SH-SY5Y (cell line): ENCODE data around the gene KCTD16.

Experiments used
- GATA2 ChIP-seq: IDR thresholded peaks from 2 replicates; pipeline ENCODE4 v1.6.1; 2011; ENCODE audit warnings: mild to moderate bottlenecking, low read depth, low read length
- GATA3 ChIP-seq: IDR thresholded peaks from 2 replicates; pipeline ENCODE4 v1.6.1; 2011; ENCODE audit warnings: low read depth, mild to moderate bottlenecking, low read length, moderate library complexity

Gene KCTD16

GRCh38 chr5:144170276-144171024 lies at the start of gene KCTD16, which contains the start of gene YIPF5:
Gene KCTD16 (plus strand): TSS chr5:144170873.
Gene YIPF5 (minus strand): TSS chr5:144170659. CDS start chr5:144169955, 704 bp downstream.
- TF ChIP-seq GATA3 (no peak), GATA2 (no peak)

- TF ChIP-seq GATA3 = no peak
- TF ChIP-seq GATA2 = no peak
These were observed 49.1 kb upstream of the KCTD16 start for GRCh38 chr5:144121577-144121976.

DNA sequence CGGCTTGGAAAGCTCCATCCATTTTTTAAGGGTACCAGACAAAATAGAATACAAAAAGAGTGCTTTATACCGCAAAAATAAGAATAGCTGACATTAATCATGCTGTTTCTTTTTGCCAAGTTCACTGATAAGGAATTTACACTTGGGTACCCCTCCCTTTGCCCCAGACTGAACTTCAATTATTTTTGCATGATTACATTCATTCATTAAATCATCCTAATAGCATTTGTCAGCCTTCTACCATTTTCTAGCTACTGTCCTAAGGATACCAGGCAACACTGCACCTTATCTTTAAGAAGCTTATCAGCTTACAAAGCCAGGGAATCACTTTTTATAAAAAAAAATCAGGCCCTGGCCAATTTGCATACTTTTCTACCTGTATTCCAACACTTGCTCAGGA lies 48.6 kb upstream of the KCTD16 start:
- no peak for TF ChIP-seq GATA3
- TF ChIP-seq GATA2 = no peak

DNA sequence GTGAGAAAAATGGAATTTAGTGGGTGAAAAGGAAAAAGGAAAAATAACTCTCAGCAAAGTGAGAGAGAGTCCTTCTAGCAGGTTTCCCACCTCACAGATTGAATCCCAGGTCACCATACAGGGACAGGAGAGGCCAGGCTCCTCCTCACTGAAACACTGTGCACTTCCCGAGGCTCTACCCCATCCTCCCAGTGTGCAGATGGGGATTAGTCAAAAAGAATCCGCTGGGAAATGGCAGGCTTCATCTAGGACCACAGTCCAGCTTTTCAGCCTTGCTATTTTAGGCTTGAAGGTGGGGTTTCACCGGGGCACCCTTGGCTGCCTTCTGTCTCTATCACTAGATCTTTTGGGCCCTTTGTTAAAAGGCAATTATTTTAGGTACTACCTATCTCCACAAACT lies 48.0 kb upstream of the KCTD16 start:
- no peak for TF ChIP-seq GATA3
- TF ChIP-seq GATA2 = no peak

- TF ChIP-seq GATA2 = no peak
- TF ChIP-seq GATA3 = no peak
These were observed 45.4 kb upstream of the KCTD16 start for GRCh38 chr5:144125163-144125726.

DNA sequence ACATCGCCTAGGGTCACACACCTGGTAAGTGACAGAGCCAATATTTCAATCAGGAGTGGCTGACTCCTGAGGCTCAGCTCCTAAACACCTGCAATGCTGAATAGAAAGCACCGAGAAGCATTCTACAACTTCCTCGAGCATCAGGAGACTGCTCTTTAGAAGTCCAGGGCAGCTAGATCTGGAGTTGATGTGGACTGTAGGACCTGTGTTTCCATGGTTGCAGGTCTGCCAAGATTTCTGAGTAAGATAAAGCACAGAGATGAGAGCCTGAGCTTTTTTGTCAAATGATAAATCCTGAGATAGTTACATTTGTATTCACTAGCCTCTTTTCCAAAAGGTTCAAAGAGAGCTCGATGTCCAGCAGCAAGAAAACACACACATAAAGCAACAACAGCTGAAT lies 44.0 kb upstream of the KCTD16 start:
- peak; percentile 66 for TF ChIP-seq GATA2
- peak; percentile 41; the same call in 1 of the 2 replicates for TF ChIP-seq GATA3

DNA sequence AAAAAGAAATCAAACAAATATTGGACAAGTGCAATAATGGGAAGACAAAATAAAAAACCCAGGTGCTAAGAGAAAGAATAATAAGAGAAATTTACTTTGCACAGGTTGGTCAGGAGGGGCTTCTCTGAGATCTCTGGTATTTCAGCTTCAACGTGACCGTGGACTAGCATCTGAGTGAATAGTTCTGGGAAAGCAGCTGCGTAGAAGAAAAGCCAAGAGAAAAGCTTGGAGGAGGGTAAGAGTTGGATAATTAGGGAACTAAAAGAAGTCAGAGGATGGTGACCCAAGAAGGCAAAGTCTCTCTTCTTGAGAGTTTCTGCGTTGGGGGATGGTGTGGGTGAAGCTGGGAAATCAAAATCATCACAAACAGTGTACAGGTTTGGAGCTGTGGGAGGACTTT lies 41.8 kb upstream of the KCTD16 start:
- no peak for TF ChIP-seq GATA2
- TF ChIP-seq GATA3 = no peak

DNA sequence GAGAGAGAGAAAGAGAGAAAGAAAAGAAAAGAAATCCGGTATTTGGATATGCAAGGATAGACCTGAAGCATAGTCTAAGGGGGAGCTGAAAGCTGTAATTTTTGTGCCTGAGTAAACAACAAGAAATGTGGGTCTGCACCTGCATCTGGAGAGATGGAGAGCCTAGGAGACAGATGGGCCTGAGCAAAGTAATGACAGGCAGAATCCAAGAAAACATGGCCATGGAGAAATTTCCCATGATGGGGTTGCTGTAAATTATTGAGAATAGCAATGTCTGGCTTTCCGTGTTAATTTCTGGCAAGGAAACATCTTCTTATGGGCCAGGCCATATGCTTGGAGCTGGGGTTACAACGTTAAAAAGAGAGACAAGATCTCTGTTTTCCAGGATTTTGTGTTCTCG lies 40.4 kb upstream of the KCTD16 start:
- no peak for TF ChIP-seq GATA2
- no peak for TF ChIP-seq GATA3

DNA sequence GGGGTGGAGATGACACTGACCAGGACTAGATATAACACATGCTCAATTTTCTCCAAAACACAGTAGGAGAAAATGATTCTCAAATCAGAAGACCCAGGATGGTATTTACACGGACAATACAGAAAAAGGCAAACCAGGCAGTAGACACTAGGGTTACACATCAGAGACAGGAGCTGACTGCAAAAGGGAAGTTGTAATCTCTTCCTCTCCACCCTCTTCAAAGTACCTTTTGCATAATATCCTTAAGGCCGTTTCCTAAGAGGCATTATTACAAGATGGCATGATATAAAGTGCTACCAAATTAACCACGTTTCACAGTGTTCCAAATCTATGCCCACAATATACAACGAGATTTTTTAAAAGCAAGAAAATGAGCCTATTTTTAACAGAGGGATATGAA lies 39.4 kb upstream of the KCTD16 start:
- no peak for TF ChIP-seq GATA3
- TF ChIP-seq GATA2 = no peak

DNA sequence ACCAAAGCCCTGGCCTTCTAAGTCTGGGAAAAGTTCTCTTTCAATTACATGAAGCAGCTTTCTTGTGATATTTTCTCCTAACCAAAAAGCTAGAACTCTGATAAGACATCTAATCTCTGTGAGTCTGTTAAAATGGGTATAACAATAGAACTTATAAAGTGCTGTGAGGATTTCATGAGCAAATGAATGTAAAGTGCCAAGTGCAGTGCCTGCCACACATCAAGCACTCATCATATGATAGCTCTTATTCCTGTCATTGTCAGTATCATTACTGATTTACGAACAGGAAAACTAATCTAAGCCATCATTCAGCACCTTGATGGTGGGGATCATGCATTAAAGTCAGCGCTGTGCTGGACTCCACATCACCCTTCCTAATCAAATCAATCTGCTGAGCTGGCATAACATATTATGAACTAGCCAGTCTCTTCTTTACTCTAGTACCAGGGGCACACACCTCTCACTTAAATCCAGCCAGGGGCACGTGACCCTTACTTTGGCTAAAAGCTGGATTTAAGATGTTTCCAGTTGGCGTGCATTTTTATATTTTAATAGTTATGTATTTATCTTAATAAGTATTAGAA lies 37.5 kb upstream of the KCTD16 start:
- TF ChIP-seq GATA2 = no peak
- no peak for TF ChIP-seq GATA3

DNA sequence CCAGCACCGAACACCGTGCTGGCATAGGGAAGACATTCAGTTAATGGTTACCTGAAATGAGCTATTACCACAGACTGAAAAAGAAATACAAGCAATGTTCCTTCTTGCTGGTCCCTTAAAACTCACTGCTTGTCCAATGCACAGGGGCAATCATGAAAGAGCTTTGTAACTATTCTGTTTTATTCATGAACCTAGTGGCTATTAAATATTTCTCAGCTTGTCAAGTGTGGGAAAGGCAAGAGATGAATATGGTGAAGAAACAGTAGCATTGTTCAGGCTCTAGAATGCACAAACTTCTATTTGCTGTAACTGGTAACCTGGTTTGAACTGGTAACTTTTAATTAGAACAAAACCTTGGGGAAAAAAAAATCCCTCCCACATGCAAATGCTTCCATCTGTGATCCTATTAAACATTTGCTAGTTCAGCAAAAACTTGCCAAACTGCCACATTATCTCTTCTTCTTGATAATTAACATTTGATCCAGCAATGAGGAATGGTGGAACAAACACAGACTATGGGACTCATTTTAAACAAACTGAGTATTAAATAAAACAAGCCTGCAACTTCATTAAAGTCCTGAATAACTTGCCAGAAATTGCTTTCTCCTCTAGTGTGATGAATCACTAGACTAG lies 36.4 kb upstream of the KCTD16 start:
- TF ChIP-seq GATA3 = no peak
- TF ChIP-seq GATA2 = no peak

DNA sequence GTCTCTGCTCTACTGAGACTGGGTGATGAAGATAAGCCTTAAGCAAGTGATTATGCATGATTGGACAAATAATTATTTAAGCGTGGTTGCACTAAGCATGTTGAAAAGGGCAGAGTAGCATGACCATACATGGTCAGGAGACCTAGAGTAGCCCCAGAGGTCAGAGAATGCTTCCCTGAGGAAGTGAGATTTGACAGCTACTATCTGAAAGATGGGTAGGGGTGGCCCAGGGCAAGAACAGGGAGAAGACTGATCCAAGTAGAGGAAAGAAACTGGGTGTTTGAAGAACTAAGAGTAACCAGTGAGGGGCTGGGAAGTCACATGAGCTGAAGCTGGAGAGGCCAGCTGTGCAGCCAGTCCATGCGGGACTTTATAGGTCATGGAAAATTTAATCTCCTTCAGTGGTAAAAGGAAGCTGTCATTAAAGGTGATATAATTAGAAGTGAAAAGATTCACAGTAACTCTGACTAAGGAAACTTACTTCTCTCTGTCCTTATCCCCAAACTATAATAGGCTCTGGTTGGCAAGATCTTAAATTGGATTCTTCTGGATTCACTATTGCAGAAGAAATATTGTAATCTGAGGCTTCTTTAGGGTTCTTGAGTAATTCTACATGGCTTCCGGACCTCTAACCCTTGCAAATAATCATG lies 35.4 kb upstream of the KCTD16 start:
- TF ChIP-seq GATA3 = no peak
- TF ChIP-seq GATA2 = no peak

GRCh38 chr5:144139586-144139985 lies 31.1 kb upstream of the KCTD16 start:
- no peak for TF ChIP-seq GATA2
- TF ChIP-seq GATA3 = no peak

GRCh38 chr5:144141585-144141984 lies 29.1 kb upstream of the KCTD16 start:
- TF ChIP-seq GATA2 (no peak), GATA3 (no peak)
